Calu3 (cell line): ENCODE results near the gene RIT1. TPM values are rescaled to one million over a fixed set of nuclear protein-coding genes. Genes with fewer than 3 reads are reported as not detected.

Source experiments
- BruUV-seq: library from RNA; stranded (reverse); fragments of 400-500 nt; replicated peaks from 2 replicates; lab custom pipeline; 2021; lab: Mats Ljungman, UMichigan
- CTCF ChIA-PET: fragments of 300-600 bp; sonication (Branson Sonifier 250); formaldehyde crosslinking; loops from one replicate; lab custom pipeline; 2022; ENCODE audit warnings: antibody characterized with exemption; lab: Charles Lee
- DNase-seq: peaks from one replicate; pipeline ENCODE4 v3.0.0; 2022
- H3K27ac Mint-ChIP-seq: one replicate; pipeline ENCODE4 v1.8.0; 2022; ENCODE audit warnings: mixed read lengths; ENCODE audit not compliant: unreplicated experiment
- H3K27me3 Mint-ChIP-seq: one replicate; pipeline ENCODE4 v1.8.0; 2022; ENCODE audit warnings: mixed read lengths; ENCODE audit not compliant: unreplicated experiment
- H3K36me3 Mint-ChIP-seq: one replicate; pipeline ENCODE4 v1.8.0; 2022; ENCODE audit warnings: mild to moderate bottlenecking, moderate library complexity, mixed read lengths; ENCODE audit not compliant: insufficient read depth, unreplicated experiment
- H3K4me1 Mint-ChIP-seq: one replicate; pipeline ENCODE4 v1.8.0; 2022; ENCODE audit warnings: mild to moderate bottlenecking, low read depth, mixed read lengths; ENCODE audit not compliant: unreplicated experiment
- H3K4me3 Mint-ChIP-seq: one replicate; pipeline ENCODE4 v1.8.0; 2022; ENCODE audit warnings: mild to moderate bottlenecking, low read depth, moderate library complexity, mixed read lengths; ENCODE audit not compliant: unreplicated experiment
- H3K9me3 Mint-ChIP-seq: one replicate; pipeline ENCODE4 v1.8.0; 2022; ENCODE audit warnings: low read depth, mixed read lengths; ENCODE audit not compliant: unreplicated experiment
- intact Hi-C: fragments of 100-400 bp; cut with micrococcal nuclease; formaldehyde crosslinking; loops from one replicate; pipeline ENCODE4 v1.10.0; 2022; ENCODE audit not compliant: unreplicated experiment
- total RNA-seq: library from RNA; stranded (reverse); gene quantifications from 2 replicates; pipeline ENCODE4 v1.2.3, GENCODE V29; 2022
- TF ChIP-seq, protein P1 (sequence below): fragments of 200-600 bp; IDR thresholded peaks from one replicate; pipeline ENCODE4 v1.8.0; 2022; ENCODE audit warnings: antibody characterized with exemption; ENCODE audit not compliant: unreplicated experiment

Gene RIT1
- total RNA-seq, 1 experiment from 2014 or later: 34.4 TPM

DNA sequence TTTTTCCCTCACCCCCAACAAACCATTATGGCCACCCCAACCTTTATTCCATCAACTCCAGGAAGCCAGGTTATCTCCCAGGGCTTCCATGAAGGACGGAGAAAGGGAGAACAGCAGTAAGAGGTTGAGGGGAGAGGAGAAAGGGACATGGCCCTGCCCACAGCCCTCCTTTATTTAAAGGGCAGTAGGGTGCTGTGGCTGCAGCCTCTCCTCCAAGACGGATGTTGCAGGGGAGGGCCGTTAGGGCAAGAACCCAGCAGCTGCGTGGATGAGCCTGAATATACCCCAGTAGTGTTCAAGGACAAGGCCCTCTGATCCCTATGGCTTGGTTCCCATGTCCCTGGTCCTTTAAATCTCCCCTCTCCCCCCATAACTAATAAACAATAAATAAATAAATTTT, 36.1 kb upstream of the RIT1 start:
- intact Hi-C loops: no loop called here
- H3K27ac Mint-ChIP-seq: no peak overlapping the region

DNA sequence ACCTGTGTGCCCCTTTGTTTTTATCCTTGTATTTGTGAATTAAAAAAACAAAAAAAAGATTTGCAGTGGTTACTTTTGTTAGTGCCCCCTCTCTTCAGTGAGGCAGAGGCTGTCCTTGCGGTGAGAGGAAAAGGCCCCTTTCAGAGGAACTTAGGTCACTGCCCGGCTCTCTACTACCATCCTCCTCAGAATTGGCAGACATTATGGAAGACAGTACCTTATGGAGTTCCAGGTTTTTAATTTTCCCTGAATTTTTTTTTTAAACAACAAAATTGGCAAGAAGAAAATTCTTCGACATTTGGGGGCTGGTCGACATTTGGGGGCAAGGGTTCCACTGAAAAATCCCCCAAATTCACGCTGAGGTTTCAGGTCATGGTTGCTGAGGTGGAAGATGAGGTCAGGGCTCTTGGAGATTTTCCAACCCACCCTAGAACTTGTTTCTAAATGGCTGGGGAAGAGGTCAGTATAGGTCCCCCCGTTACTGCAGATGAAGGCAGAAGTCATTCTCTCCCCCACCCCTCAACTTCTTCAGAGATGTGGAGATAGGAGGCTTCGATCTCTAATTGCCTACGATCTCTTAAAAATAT, 35.6 kb upstream of the RIT1 start:
- DNase-seq: no peak
- H3K36me3 Mint-ChIP-seq: peaks cover 96% of the 10 kb centered on the region
- TF ChIP-seq, protein P1, sequence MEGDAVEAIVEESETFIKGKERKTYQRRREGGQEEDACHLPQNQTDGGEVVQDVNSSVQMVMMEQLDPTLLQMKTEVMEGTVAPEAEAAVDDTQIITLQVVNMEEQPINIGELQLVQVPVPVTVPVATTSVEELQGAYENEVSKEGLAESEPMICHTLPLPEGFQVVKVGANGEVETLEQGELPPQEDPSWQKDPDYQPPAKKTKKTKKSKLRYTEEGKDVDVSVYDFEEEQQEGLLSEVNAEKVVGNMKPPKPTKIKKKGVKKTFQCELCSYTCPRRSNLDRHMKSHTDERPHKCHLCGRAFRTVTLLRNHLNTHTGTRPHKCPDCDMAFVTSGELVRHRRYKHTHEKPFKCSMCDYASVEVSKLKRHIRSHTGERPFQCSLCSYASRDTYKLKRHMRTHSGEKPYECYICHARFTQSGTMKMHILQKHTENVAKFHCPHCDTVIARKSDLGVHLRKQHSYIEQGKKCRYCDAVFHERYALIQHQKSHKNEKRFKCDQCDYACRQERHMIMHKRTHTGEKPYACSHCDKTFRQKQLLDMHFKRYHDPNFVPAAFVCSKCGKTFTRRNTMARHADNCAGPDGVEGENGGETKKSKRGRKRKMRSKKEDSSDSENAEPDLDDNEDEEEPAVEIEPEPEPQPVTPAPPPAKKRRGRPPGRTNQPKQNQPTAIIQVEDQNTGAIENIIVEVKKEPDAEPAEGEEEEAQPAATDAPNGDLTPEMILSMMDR: no peak
- H3K27me3 Mint-ChIP-seq: no peaks in the 10 kb centered on the region
- CTCF ChIA-PET: interaction anchor here (0.7 to 1.3 kb wide), 2 partner anchors 12 to 55 kb away, joined by 3 read pairs; partner anchors contain the start of gene KHDC4
- intact Hi-C loops: no loop called here
- no peaks in the 10 kb centered on the region for H3K9me3 Mint-ChIP-seq
- peaks cover 39% of the 10 kb centered on the region for H3K4me1 Mint-ChIP-seq
- H3K27ac Mint-ChIP-seq: no peak overlapping the region
- no peak overlapping the region for H3K4me3 Mint-ChIP-seq
- BruUV-seq: no TSS peak

More for the DNA sequence above, 36.1 kb upstream of the RIT1 start:
- Mint-ChIP-seq H3K36me3 (peaks cover 96% of the 10 kb centered on the region), H3K27me3 (no peaks in the 10 kb centered on the region), H3K4me3 (no peak overlapping the region), H3K4me1 (peaks cover 34% of the 10 kb centered on the region), H3K9me3 (no peaks in the 10 kb centered on the region)
- DNase-seq: no peak
- CTCF ChIA-PET: no interaction called here
- BruUV-seq: no TSS peak
- TF ChIP-seq, protein P1: no peak

DNA sequence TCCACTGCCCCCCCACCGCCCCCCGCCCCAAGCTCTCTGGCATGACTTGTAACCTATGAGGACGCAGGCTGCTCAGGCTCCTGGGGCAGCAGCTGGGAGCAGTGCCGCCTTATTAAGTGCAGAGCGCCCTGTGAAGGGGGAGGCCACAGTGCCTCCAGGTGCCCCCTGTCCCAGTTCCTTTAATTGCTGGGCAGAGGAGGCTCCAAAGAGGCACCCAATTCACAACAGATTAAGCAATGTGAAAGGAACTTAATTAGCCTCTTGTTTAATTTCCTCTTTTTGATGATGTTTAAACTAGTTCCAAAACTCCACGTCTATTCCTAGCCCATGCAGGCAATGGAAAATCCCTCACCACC, 33.3 kb upstream of the RIT1 start:
- Mint-ChIP-seq H3K4me1 (peaks cover 59% of the 10 kb centered on the region), H3K27me3 (no peaks in the 10 kb centered on the region), H3K36me3 (peaks cover 94% of the 10 kb centered on the region), H3K9me3 (no peaks in the 10 kb centered on the region), H3K27ac (peak overlapping the region; percentile 56), H3K4me3 (no peak overlapping the region)
- TF ChIP-seq, protein P1: no peak
- no TSS peak for BruUV-seq
- intact Hi-C loops: loop anchor here (5.0 kb wide), 1 partner anchor 123 kb away; no protein-coding TSS in a partner anchor
- CTCF ChIA-PET: interaction anchor here (0.5 to 0.7 kb wide), 2 partner anchors 122 to 397 kb away, joined by 4 to 6 read pairs; no protein-coding TSS in a partner anchor
- no peak for DNase-seq

DNA sequence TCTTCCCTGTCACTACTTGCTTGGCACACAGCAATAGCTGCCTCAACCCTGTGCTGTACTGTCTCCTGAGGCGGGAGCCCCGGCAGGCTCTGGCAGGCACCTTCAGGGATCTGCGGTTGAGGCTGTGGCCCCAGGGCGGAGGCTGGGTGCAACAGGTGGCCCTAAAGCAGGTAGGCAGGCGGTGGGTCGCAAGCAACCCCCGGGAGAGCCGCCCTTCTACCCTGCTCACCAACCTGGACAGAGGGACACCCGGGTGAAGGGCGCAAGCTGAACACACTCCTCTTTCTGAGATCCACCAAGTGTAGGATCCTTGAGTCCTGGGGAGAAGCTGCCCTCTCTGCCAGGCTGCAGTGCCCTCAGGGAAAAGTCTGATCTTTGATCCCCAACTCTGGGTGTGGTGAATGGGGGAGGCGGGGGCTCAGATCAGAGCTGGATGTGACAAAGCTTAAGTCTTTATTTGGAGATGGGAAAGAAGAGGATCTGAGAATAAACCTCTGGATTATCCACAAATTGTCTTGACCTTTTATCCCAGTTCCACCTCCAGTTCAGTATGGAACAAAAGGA, 31.5 kb upstream of the RIT1 start:
- no peak for DNase-seq
- Mint-ChIP-seq H3K4me1 (peaks cover 59% of the 10 kb centered on the region), H3K4me3 (no peak overlapping the region), H3K27ac (peak overlapping the region; percentile 59), H3K27me3 (no peaks in the 10 kb centered on the region), H3K36me3 (peaks cover 76% of the 10 kb centered on the region), H3K9me3 (no peaks in the 10 kb centered on the region)
- TF ChIP-seq, protein P1: no peak
- BruUV-seq: no TSS peak
- CTCF ChIA-PET: no interaction called here
- intact Hi-C loops: loop anchor here (5.0 kb wide), 1 partner anchor 125 kb away; no protein-coding TSS in a partner anchor
